Osteoblast (primary cell): ENCODE results near the gene PDXK. TPM values are rescaled to one million over a fixed set of nuclear protein-coding genes. Genes with fewer than 3 reads are reported as not detected.

Experiments
- DNase-seq: peaks from one replicate; pipeline ENCODE4 v3.0.0; 2011; ENCODE audit warnings: low spot score, mixed read lengths; ENCODE audit not compliant: insufficient read length; ENCODE audit errors: missing footprints
- H2AFZ ChIP-seq: 2 replicates; pipeline ENCODE4 v1.6.0; 2011; ENCODE audit warnings: mild to moderate bottlenecking, low read length
- H3K27ac ChIP-seq: 2 replicates; pipeline ENCODE4 v1.5.1; 2011; ENCODE audit warnings: mild to moderate bottlenecking, low read depth, low read length, moderate library complexity
- H3K27me3 ChIP-seq: 2 replicates; pipeline ENCODE4 v1.6.0; 2012; ENCODE audit warnings: mild to moderate bottlenecking, control low read depth, inconsistent platforms, low read length, moderate library complexity; ENCODE audit not compliant: insufficient read depth
- H3K36me3 ChIP-seq: 2 replicates; pipeline ENCODE4 v1.5.1; 2011; ENCODE audit warnings: mild to moderate bottlenecking, low read length, control low read depth, moderate library complexity; ENCODE audit not compliant: insufficient read depth
- H3K4me1 ChIP-seq: 2 replicates; pipeline ENCODE4 v1.5.1; 2011; ENCODE audit warnings: mild to moderate bottlenecking, low read length, control low read depth, moderate library complexity; ENCODE audit not compliant: insufficient read depth
- H3K4me2 ChIP-seq: 2 replicates; pipeline ENCODE4 v1.6.0; 2011; ENCODE audit warnings: mild to moderate bottlenecking, low read length; ENCODE audit not compliant: insufficient read depth
- H3K4me3 ChIP-seq: fragments of 200-600 bp; sonication (generic); 3 replicates; pipeline ENCODE4 v1.5.1; 2012; ENCODE audit warnings: mild to moderate bottlenecking, low read length, inconsistent platforms; ENCODE audit not compliant: insufficient read depth
- H3K79me2 ChIP-seq: 2 replicates; pipeline ENCODE4 v1.6.0; 2012; ENCODE audit warnings: mild to moderate bottlenecking, low read length, control low read depth, inconsistent platforms; ENCODE audit not compliant: insufficient read depth
- H3K9me3 ChIP-seq: 2 replicates; pipeline ENCODE4 v1.5.1; 2011; ENCODE audit warnings: low read depth, low read length, control low read depth
- H4K20me1 ChIP-seq: 2 replicates; pipeline ENCODE4 v1.6.0; 2012; ENCODE audit warnings: mild to moderate bottlenecking, low read length, control low read depth; ENCODE audit not compliant: insufficient read depth
- CTCF ChIP-seq: IDR thresholded peaks from 2 replicates; pipeline ENCODE4 v1.5.1; 2011; ENCODE audit warnings: mild to moderate bottlenecking, low read depth, low read length, moderate library complexity; ENCODE audit errors: extremely low read depth
- total RNA-seq: library from RNA; depleted of rRNA; stranded (reverse); fragments of >200 nt; gene quantifications from 2 replicates; pipeline ENCODE4 v1.2.3, GENCODE V29; 2012

The PDXK gene
- total RNA-seq, 1 donor = 89.4 TPM

- Histone ChIP-seq H2AFZ (no peak overlapping the region), H3K27me3 (no peaks in the 10 kb centered on the region), H3K4me2 (no peak overlapping the region), H3K9me3 (no peaks in the 10 kb centered on the region), H3K4me3 (no peak overlapping the region), H4K20me1 (peaks cover 21% of the 10 kb centered on the region), H3K27ac (no peak overlapping the region), H3K4me1 (no peaks in the 10 kb centered on the region), H3K79me2 (peaks cover 9% of the 10 kb centered on the region), H3K36me3 (peaks cover 86% of the 10 kb centered on the region)
- DNase-seq = no peak
- TF ChIP-seq CTCF = no peak
Observed at GRCh38 chr21:43799301-43799840, 80.4 kb downstream of the PDXK start.

- H3K79me2 ChIP-seq = peaks cover 1% of the 10 kb centered on the region
- H3K4me1 ChIP-seq = no peaks in the 10 kb centered on the region
- H3K27me3 ChIP-seq = no peaks in the 10 kb centered on the region
- no peaks in the 10 kb centered on the region for H3K9me3 ChIP-seq
- no peak overlapping the region for H3K27ac ChIP-seq
- no peak overlapping the region for H2AFZ ChIP-seq
- H4K20me1 ChIP-seq = peaks cover 17% of the 10 kb centered on the region
- H3K36me3 ChIP-seq = peaks cover 79% of the 10 kb centered on the region
- no peak overlapping the region for H3K4me3 ChIP-seq
- no peak for TF ChIP-seq CTCF
- H3K4me2 ChIP-seq = no peak overlapping the region
- no peak for DNase-seq
Observed at GRCh38 chr21:43800124-43800523, 81.2 kb downstream of the PDXK start.

- DNase-seq = no peak
- H3K79me2 ChIP-seq = no peaks in the 10 kb centered on the region
- H3K4me2 ChIP-seq = no peak overlapping the region
- no peak for TF ChIP-seq CTCF
- H3K4me3 ChIP-seq = no peak overlapping the region
- H3K27ac ChIP-seq = no peak overlapping the region
- H3K4me1 ChIP-seq = no peaks in the 10 kb centered on the region
- H3K36me3 ChIP-seq = peaks cover 74% of the 10 kb centered on the region
- no peaks in the 10 kb centered on the region for H3K27me3 ChIP-seq
- H3K9me3 ChIP-seq = no peaks in the 10 kb centered on the region
- peaks cover 17% of the 10 kb centered on the region for H4K20me1 ChIP-seq
- no peak overlapping the region for H2AFZ ChIP-seq
Observed at GRCh38 chr21:43800566-43800965, 81.6 kb downstream of the PDXK start.

GRCh38 chr21:43801006-43801783 is 82.3 kb downstream of the PDXK start:
- no peaks in the 10 kb centered on the region for H3K4me1 ChIP-seq
- no peaks in the 10 kb centered on the region for H3K27me3 ChIP-seq
- H3K4me2 ChIP-seq = no peak overlapping the region
- H3K36me3 ChIP-seq = peaks cover 68% of the 10 kb centered on the region
- no peak overlapping the region for H3K4me3 ChIP-seq
- H2AFZ ChIP-seq = no peak overlapping the region
- no peak overlapping the region for H3K27ac ChIP-seq
- no peak for TF ChIP-seq CTCF
- H3K9me3 ChIP-seq = no peaks in the 10 kb centered on the region
- no peaks in the 10 kb centered on the region for H3K79me2 ChIP-seq
- H4K20me1 ChIP-seq = peaks cover 21% of the 10 kb centered on the region
- DNase-seq = no peak
